ENCODE measurements around the gene WNK1.

GRCh38 chr12:953776-954175, 201.4 kb downstream of the WNK1 start:
- TF ChIP-seq POLR2AphosphoS5 (IDR thresholded peaks at IDR 0.05) (no peak), CTCF (IDR thresholded peaks at IDR 0.05; ENCODE audit: poor library complexity, severe bottlenecking) (no peak), EZH2 (IDR thresholded peaks at IDR 0.05; ENCODE audit: borderline replicate concordance, insufficient read depth, low read length, poor library complexity, severe bottlenecking) (no peak), RAD21 (conservative IDR thresholded peaks at IDR 0.05) (no peak), EP300 (conservative IDR thresholded peaks at IDR 0.05; ENCODE audit: poor library complexity, severe bottlenecking) (no peak), SMC3 (conservative IDR thresholded peaks at IDR 0.05; ENCODE audit: poor library complexity) (no peak), REST (IDR thresholded peaks at IDR 0.05; ENCODE audit: borderline replicate concordance) (no peak), MXI1 (conservative IDR thresholded peaks at IDR 0.05; ENCODE audit: poor library complexity, severe bottlenecking) (no peak)
